ENCODE results near the gene KCMF1. TPM values are rescaled to one million over a fixed set of nuclear protein-coding genes. Genes with fewer than 3 reads are reported as not detected.

KCMF1 gene
- total RNA-seq, 1 donor from 2014 or later = 96.6 TPM

GRCh38 chr2:85033388-85033787 lies 62.4 kb downstream of the KCMF1 start:
- intact Hi-C loops (cut with micrococcal nuclease) = no loop called here
- no peak for ATAC-seq (ENCODE audit: low read depth)
- peaks cover 82% of the 10 kb centered on the region for H3K36me3 Mint-ChIP-seq (ENCODE audit: low read depth)
- H3K27ac Mint-ChIP-seq = no peak overlapping the region
- POLR2A ChIA-PET = no interaction called here
- no peaks in the 10 kb centered on the region for H3K27me3 Mint-ChIP-seq
- CTCF ChIA-PET = no interaction called here
- H3K9me3 Mint-ChIP-seq = no peaks in the 10 kb centered on the region
- no peak for TF ChIP-seq CTCF (IDR thresholded peaks at IDR 0.05)
- H3K4me1 Mint-ChIP-seq = peaks cover 4% of the 10 kb centered on the region
- H3K4me3 Mint-ChIP-seq = no peak overlapping the region
- DNase-seq = no peak

GRCh38 chr2:85034158-85034557 lies 63.2 kb downstream of the KCMF1 start:
- Mint-ChIP-seq H3K27ac (no peak overlapping the region), H3K4me1 (peaks cover 4% of the 10 kb centered on the region), H3K27me3 (no peaks in the 10 kb centered on the region), H3K36me3 (ENCODE audit: low read depth) (peaks cover 82% of the 10 kb centered on the region), H3K9me3 (no peaks in the 10 kb centered on the region), H3K4me3 (no peak overlapping the region)
- ChIA-PET CTCF (no interaction called here), POLR2A (interaction anchor here (0.6 kb wide), 1 partner anchor 1216 kb away, joined by 4 read pairs; no protein-coding TSS in a partner anchor)
- intact Hi-C loops (cut with micrococcal nuclease) = no loop called here
- no peak for TF ChIP-seq CTCF (IDR thresholded peaks at IDR 0.05)
- DNase-seq = no peak
- no peak for ATAC-seq (ENCODE audit: low read depth)

GRCh38 chr2:85037622-85038021 lies 66.7 kb downstream of the KCMF1 start:
- POLR2A ChIA-PET = no interaction called here
- peaks cover 7% of the 10 kb centered on the region for H3K4me1 Mint-ChIP-seq

GRCh38 chr2:85042330-85042729 lies 71.4 kb downstream of the KCMF1 start:
- H3K36me3 Mint-ChIP-seq (ENCODE audit: low read depth) = peaks cover 84% of the 10 kb centered on the region
- no peaks in the 10 kb centered on the region for H3K27me3 Mint-ChIP-seq
- intact Hi-C loops (cut with micrococcal nuclease) = no loop called here
- ATAC-seq (ENCODE audit: low read depth) = no peak
- H3K9me3 Mint-ChIP-seq = no peaks in the 10 kb centered on the region
- ChIA-PET POLR2A (no interaction called here), CTCF (interaction anchor here (2.5 kb wide), 1 partner anchor 116 kb away, joined by 9 read pairs; no protein-coding TSS in a partner anchor)
- H3K27ac Mint-ChIP-seq = no peak overlapping the region
- TF ChIP-seq CTCF (IDR thresholded peaks at IDR 0.05) = no peak
- no peak for DNase-seq
- no peak overlapping the region for H3K4me3 Mint-ChIP-seq
- peaks cover 3% of the 10 kb centered on the region for H3K4me1 Mint-ChIP-seq

More at GRCh38 chr2:85037622-85038021, 66.7 kb downstream of the KCMF1 start:
- H3K27me3 Mint-ChIP-seq = no peaks in the 10 kb centered on the region
- CTCF ChIA-PET = no interaction called here
- H3K9me3 Mint-ChIP-seq = no peaks in the 10 kb centered on the region
- DNase-seq = no peak
- ATAC-seq (ENCODE audit: low read depth) = no peak
- peaks cover 83% of the 10 kb centered on the region for H3K36me3 Mint-ChIP-seq (ENCODE audit: low read depth)
- no peak for TF ChIP-seq CTCF (IDR thresholded peaks at IDR 0.05)
- no peak overlapping the region for H3K4me3 Mint-ChIP-seq
- intact Hi-C loops (cut with micrococcal nuclease) = no loop called here
- no peak overlapping the region for H3K27ac Mint-ChIP-seq

- POLR2A ChIA-PET = no interaction called here
- H3K4me1 Mint-ChIP-seq = no peaks in the 10 kb centered on the region
- DNase-seq (no peak), ATAC-seq (ENCODE audit: low read depth) (no peak)
- CTCF ChIA-PET = interaction anchor here (0.8 kb wide), 1 partner anchor 123 kb away, joined by 3 read pairs; no protein-coding TSS in a partner anchor
- no peak for TF ChIP-seq CTCF (IDR thresholded peaks at IDR 0.05)
- H3K27ac Mint-ChIP-seq = no peak overlapping the region
- H3K4me3 Mint-ChIP-seq = no peak overlapping the region
- H3K9me3 Mint-ChIP-seq = no peaks in the 10 kb centered on the region
- H3K27me3 Mint-ChIP-seq = no peaks in the 10 kb centered on the region
- H3K36me3 Mint-ChIP-seq (ENCODE audit: low read depth) = peaks cover 85% of the 10 kb centered on the region
- intact Hi-C loops (cut with micrococcal nuclease) = no loop called here
Observed at GRCh38 chr2:85048534-85048933, 77.6 kb downstream of the KCMF1 start.
